ENCODE measurements around the gene GRM8.

GRM8 gene

DNA sequence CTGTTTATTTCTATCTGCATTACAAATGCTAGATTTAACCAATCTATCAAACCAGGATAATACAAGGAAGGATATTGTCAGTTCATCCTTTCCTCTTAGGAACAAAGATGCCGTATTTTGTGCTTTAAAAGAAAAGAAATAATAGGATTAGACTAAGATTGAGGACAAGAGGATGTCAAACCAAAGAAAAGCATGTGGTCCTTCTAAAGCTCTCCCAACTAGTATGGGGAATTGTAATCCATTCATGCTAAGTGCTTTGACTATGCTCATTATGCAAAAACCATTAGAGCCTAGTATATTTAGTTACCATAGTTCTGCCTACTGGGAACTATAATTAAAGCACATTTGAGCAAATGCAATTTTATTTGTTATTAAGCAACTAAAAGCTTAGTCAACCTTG is 280.2 kb downstream of the GRM8 start:
- no peak for DNase-seq (ENCODE audit: low read depth in 2 of 2)
- TF ChIP-seq, protein P1, sequence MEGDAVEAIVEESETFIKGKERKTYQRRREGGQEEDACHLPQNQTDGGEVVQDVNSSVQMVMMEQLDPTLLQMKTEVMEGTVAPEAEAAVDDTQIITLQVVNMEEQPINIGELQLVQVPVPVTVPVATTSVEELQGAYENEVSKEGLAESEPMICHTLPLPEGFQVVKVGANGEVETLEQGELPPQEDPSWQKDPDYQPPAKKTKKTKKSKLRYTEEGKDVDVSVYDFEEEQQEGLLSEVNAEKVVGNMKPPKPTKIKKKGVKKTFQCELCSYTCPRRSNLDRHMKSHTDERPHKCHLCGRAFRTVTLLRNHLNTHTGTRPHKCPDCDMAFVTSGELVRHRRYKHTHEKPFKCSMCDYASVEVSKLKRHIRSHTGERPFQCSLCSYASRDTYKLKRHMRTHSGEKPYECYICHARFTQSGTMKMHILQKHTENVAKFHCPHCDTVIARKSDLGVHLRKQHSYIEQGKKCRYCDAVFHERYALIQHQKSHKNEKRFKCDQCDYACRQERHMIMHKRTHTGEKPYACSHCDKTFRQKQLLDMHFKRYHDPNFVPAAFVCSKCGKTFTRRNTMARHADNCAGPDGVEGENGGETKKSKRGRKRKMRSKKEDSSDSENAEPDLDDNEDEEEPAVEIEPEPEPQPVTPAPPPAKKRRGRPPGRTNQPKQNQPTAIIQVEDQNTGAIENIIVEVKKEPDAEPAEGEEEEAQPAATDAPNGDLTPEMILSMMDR (IDR thresholded peaks at IDR 0.05; ENCODE audit: low read depth, low read length) = no peak

DNA sequence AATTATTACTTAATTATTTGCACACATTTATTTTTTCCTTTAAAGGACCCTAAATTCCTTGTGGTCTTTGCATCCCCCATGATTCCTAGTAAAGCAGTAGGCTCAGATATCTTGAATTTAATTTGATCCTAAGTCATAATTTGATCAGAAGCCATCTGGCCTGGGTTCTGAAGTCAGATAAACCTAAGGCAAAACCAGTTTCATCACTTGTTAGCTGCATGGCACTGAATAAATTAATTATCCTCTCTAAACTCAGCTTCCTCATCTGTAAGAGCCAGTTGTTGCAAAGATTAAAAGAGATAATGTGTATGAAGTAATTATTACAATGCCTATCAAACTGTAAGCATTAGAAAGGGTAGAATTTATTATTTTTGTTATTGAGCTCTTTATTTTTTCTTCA is 293.1 kb downstream of the GRM8 start:
- TF ChIP-seq, protein P1 (IDR thresholded peaks at IDR 0.05; ENCODE audit: low read depth, low read length) = no peak

More for the DNA sequence above, 280.2 kb downstream of the GRM8 start:
- no peak overlapping the region for H3K4me3 ChIP-seq (replicated peaks in 1 of 2; ENCODE audit: low read depth in 2 of 2, low read length in 2 of 2)

DNA sequence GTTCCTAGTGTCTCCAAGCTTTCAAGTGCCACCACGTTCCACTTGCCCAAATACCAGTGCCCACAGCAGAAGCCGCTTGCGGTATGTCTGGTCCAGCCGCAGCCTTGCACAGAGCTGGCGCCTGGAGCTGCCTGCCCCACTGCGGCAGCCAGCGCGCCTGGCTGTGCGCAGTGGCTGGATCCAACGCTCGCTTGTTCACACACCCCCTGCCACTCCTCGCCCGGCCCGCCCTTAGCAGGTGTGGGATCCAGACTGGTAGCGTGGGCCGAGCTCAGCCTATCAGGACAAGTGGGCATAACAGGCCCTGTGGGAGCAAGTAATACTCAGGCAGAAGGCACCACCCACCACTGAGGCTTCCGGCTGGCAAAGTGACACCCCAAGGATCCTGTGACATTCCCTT is 294.4 kb downstream of the GRM8 start:
- TF ChIP-seq, protein P1 (IDR thresholded peaks at IDR 0.05; ENCODE audit: low read depth, low read length) = no peak
- H3K4me3 ChIP-seq (replicated peaks in 1 of 2; ENCODE audit: low read depth in 2 of 2, low read length in 2 of 2) = no peak overlapping the region
- DNase-seq (ENCODE audit: low read depth in 2 of 2) = no peak

More for the DNA sequence above, 293.1 kb downstream of the GRM8 start:
- no peak overlapping the region for H3K4me3 ChIP-seq (replicated peaks in 1 of 2; ENCODE audit: low read depth in 2 of 2, low read length in 2 of 2)
- DNase-seq (ENCODE audit: low read depth in 2 of 2) = no peak

DNA sequence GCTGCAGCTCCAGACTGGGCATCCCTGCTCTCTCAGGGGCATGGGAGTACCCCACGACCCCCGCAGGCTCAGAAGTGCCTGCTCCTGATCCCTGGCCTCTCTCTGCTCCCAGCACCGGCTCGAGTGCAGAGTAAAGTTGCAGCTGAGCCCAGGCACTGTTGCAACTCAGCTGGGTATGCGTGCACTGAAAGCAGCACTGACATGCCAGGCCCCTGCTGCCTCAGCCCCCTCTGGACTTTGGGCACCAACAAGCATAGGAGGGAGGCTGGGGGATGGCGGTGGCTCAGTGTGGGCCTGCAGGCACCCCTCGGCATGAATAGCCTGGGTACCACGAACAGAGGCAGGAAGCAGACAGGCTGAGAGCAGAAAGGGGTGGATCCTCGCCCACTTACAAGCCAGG is 295.3 kb downstream of the GRM8 start:
- TF ChIP-seq, protein P1 (IDR thresholded peaks at IDR 0.05; ENCODE audit: low read depth, low read length) = no peak

DNA sequence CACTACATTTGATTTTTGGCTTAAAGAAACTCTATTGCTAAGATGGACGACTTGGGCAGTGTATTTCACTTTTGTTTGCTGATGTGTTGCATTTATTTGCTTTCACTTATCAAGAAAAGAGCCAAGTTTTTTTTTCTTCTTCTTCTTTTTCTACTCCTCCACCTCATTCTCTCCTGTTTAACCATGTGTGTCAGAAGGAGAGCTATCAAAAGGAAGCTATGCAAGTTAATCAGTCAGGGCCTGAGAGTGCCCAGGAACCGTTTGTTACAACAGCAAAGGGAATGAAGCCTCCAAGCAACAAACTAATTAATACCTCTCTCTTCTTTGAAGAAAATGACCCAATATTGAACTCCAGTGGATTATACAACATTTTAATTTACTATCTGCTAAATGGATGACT is 299.3 kb downstream of the GRM8 start:
- H3K4me3 ChIP-seq (replicated peaks in 1 of 2; ENCODE audit: low read depth in 2 of 2, low read length in 2 of 2) = no peak overlapping the region
- TF ChIP-seq, protein P1 (IDR thresholded peaks at IDR 0.05; ENCODE audit: low read depth, low read length) = no peak
- DNase-seq (ENCODE audit: low read depth in 2 of 2) = no peak

More for the DNA sequence above, 295.3 kb downstream of the GRM8 start:
- DNase-seq (ENCODE audit: low read depth in 2 of 2) = no peak
- no peak overlapping the region for H3K4me3 ChIP-seq (replicated peaks in 1 of 2; ENCODE audit: low read depth in 2 of 2, low read length in 2 of 2)

DNA sequence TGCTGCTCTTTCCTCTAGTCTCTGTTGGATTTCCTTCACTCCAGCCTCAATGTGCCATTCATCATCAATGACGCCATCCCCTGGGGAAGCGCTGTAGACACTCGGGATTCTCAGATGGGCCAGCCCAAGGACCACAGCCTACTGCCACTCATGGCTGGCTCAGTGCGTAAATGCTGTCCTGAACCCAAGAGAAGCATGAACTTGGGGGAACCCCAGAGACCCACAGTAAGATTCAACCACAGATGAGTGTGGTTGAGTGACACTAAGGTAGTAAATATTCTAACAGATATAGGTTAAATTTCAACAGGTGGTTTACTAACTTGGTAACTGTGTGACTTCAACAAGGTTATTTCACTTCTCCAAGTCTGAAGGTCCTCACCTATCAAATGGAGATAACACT is 304.1 kb downstream of the GRM8 start:
- TF ChIP-seq, protein P1 (IDR thresholded peaks at IDR 0.05; ENCODE audit: low read depth, low read length) = no peak
- DNase-seq (ENCODE audit: low read depth in 2 of 2) = no peak
- no peak overlapping the region for H3K4me3 ChIP-seq (replicated peaks in 1 of 2; ENCODE audit: low read depth in 2 of 2, low read length in 2 of 2)

DNA sequence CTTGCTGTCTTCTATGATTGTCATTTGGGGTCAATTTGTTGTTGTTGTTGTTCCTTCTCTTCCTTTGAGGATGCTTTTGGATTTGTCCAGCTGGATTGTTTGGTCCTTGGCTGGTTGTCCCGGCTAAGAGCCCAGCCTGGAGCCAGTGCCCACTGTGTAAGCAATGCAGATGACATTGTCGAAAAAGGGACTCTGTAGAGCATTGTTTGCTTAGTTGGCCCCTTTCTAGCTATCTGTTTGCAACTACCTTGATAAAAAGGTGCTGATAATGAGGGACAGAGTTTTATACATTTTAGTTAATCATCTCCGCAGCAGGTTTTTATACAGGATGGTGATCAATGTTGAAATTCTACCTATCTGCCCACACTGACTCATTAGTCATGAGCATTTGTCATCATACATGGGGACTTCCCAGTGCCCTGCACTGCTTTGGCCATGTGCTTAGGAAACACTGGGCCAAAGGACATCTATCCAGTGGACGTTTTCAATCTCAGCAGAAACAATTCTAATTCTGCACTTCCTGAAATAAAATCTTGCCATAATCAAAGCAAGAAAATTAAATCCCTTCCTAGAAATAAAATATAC is 311.9 kb downstream of the GRM8 start:
- TF ChIP-seq, protein P1 (IDR thresholded peaks at IDR 0.05; ENCODE audit: low read depth, low read length) = no peak
- no peak overlapping the region for H3K4me3 ChIP-seq (replicated peaks in 1 of 2; ENCODE audit: low read depth in 2 of 2, low read length in 2 of 2)
- DNase-seq (ENCODE audit: low read depth in 2 of 2) = no peak

All from cardiac fibroblast (primary cell).